GM19438 (cell line): ENCODE data around the gene MRPL20.
"Not testable (repeated sequence)": the region's sequence is repeated elsewhere in the genome, so short reads cannot be mapped to it uniquely, and the experiment has no call there.

Source experiments
- ATAC-seq: cut with Tn5 transposase; IDR thresholded peaks from one replicate; pipeline ENCODE4 v1.9.1; 2021; ENCODE audit warnings: low read depth; ENCODE audit not compliant: unreplicated experiment

Gene MRPL20

DNA sequence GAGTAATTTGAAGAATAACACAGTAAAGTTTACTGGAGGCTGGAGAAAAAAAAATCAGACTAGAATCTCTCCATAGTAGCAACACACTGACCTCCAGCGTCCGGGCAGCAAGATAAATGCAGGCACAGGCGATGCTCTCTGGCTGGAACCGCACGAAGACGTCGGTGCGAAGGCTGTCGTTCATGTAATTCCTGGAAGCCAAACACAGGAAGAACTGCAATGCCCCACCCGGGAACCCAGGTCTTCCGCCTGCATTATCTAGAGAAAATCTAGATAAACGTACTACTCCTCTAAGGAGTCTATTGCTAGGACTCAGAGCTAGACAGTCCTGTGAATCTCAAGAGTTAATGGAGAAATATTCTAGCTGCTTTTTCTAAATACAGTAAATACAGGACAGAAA, 16.4 kb downstream of the MRPL20 start:
- no peak for ATAC-seq

DNA sequence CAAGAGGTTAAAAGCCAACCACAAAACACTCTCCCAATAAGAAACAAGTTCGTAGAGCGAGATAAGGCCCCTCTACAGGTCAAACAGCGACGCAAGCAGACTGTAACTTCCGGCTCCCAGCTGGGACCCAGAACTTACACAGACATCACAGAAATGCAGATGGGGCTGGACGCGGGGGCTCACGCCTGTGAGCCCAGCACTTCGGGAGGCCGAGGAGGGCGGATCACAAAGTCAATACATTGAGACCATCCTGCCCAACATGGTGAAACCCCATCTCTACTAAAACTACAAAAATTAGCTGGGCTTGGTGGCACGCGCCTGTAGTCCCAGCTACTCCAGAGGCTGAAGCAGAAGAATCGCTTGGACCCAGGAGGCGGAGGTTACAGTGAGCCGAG, 19.0 kb downstream of the MRPL20 start:
- no peak for ATAC-seq

DNA sequence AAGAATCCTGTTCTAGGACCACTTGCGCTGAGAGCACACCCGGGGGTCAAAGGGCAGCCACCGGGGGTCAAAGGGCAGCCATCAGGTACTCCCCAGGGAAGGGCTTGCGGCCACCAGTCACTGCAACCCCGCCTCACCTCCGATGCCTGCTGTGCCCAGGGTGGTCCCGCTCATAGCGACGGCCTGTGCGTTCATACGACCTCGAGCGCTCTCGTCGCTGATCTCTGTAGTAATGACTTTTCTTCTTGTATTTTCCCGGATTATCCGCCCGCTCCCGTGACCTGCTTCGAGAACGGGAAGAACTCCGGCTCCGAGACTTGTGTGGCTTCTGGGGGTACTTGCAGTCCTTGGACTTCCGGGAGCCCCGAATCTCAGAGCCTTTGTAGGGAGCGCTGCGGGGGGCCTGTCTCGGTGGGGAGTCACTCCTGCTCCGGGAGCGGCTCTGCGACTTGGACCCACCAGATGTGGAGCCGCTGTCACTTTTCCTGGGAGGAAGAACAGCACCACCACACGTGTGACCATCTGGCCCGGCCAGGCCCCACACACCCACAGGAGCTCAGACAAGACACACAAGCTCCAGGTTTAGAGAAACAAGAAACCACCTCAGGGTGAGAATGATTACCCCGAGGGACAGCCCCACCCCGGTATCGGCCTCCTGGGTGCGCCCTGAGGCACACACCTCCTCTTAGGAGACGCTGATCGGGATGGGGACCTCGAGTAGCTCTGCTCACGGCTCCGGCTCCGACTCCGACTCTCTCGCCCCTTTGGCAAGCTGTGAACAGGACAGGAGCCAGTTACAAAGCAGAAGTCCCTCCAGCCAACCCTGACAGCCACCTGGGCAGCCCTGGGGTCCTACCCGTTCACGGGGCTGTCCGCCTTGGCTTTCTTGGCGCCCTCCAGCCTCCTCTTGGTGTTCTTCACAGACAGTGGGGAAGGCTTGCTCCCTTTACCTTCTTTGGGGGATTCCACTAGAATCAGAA, 19.7 kb downstream of the MRPL20 start:
- no peak for ATAC-seq

DNA sequence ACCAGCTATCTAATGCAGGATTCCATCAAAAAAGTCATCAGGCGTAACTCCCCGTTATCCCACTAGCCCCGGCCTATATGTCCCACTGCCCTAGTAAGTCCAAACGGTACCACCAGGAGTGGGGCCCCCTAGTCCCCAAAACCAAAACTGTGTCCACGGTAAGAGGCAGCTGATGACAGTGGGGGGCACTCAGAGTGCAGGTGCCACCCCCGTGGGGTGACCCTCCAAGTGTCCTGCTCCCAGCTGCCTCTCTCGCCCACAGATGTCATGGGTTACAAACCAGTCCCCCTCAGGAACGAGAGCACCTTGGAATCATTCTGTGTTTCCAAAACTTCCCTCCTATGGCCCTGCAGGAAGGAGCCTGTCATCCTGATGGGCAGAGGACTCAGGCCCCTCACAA, 21.2 kb downstream of the MRPL20 start:
- no peak for ATAC-seq

- not testable (repeated sequence) for ATAC-seq
These were observed 21.8 kb downstream of the MRPL20 start for GRCh38 chr1:1385339-1385738.

DNA sequence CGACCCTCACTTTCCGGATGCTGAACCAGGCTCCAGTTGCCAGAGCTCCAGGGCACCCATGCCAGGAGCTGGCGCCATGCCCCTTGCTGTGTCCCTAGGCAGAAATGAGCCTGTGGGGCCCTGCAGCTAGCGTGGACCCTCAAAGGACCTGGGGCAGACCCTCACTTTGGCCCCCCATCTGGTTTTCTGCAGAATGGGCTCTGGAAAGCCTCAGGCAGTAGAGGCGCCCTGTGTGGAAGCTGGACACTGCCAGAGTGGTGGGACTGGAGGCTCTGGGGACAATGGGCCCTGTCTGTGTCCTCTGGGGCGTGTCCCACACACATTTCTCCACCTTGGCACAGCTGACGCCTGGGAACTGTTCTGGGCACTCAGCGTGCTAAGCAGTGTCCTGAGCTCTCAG, 25.8 kb downstream of the MRPL20 start:
- no peak for ATAC-seq

DNA sequence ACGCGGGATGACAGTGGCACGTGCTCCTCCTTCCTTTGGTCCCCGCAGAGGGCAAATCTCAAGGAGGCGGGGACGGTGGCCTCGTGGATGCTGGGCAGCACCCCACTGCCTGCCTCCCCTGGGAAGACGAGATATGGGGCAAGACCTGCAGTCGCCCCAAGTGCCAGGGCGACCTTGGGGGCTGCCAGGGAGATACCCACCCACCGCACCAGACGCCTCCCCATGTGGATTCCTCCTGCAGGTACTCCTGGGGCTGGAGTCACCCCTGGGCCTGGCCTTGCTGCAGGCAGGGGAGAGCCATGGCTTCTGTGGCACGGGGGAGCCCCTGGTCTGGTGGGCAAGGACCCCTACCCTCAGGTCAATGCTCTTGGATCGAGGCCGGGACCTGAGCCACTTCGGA, 26.2 kb downstream of the MRPL20 start:
- no peak for ATAC-seq

- no peak for ATAC-seq
These were observed 29.4 kb downstream of the MRPL20 start for GRCh38 chr1:1377540-1378205.

DNA sequence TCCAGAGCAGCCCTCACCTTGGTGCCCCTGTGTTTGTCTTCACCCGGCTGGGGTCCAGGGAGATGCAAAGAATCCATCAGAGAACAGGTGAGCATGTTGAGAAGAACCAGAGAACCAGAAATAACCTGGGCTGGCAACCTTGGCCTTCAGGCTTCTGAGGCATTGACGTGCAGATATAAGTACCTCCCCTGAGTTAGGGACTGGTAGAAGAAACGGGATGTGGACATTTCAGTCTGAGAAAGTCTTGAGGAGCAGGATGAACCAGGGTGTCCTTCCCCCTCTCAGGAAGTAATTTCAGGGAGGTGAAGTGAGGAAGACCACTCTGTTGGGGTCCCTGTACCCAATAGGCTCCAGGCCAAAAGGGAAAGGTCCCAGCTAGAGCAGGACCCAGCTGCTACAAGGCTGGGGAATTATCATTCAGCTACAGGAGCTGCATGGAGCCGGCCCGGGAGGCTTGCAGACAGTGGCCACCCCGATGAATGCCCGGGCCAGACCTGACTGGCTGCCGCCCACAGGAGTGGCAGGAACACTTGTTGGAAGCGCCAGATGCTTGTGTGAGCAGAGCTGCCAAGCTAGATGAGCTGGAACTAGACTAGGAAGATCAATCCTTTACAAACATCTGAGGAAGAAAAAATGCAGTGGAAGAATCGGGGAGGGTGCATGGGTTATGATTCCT, 30.4 kb downstream of the MRPL20 start:
- no peak for ATAC-seq

GRCh38 chr1:1374929-1375662, 32.0 kb downstream of the MRPL20 start, which contains the start of gene AURKAIP1:
AURKAIP1 (minus strand) TSS chr1:1375207; CDS start chr1:1374756, 451 bp downstream.
- peak; percentile 81 for ATAC-seq

- no peak for ATAC-seq
These were observed 32.5 kb downstream of the MRPL20 start for GRCh38 chr1:1374589-1374928.

- no peak for ATAC-seq
These were observed 33.1 kb downstream of the MRPL20 start for GRCh38 chr1:1373815-1374588.

DNA sequence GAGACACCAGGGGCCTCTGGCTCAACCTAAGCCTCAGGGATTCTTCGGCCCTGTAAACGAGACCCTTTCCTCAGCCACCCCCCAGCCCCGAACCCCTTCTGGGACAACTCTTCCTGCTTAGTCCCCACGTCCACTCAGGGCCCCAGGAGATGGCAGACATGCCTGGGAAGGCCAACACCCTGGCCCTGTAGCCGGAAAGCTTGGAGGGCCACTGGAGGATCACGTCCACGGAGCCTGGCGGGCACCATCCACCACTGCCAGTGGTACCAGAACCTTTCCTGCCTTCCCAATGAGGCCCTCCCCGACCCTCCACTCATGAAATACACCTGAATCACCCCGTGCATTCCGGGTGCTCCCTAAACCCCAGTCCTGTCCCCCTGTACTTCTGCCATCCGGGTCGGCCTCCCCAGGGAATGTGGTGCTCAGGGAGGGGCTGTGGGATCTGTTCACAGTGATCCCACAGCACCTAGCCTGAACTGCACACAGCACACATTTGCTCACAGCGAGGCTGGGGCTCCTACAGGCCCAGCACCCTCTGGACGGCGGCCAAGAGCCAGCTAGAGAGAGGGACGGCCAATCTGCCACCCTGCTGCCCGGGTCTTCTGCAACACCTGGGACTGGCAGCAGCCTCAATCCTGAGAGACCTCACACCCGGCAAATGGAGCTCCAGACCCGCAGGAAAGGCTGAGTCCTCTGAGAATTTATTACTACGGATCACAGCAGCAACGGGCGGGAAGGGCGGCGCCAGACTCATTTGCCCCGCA, 33.9 kb downstream of the MRPL20 start:
- no peak for ATAC-seq

DNA sequence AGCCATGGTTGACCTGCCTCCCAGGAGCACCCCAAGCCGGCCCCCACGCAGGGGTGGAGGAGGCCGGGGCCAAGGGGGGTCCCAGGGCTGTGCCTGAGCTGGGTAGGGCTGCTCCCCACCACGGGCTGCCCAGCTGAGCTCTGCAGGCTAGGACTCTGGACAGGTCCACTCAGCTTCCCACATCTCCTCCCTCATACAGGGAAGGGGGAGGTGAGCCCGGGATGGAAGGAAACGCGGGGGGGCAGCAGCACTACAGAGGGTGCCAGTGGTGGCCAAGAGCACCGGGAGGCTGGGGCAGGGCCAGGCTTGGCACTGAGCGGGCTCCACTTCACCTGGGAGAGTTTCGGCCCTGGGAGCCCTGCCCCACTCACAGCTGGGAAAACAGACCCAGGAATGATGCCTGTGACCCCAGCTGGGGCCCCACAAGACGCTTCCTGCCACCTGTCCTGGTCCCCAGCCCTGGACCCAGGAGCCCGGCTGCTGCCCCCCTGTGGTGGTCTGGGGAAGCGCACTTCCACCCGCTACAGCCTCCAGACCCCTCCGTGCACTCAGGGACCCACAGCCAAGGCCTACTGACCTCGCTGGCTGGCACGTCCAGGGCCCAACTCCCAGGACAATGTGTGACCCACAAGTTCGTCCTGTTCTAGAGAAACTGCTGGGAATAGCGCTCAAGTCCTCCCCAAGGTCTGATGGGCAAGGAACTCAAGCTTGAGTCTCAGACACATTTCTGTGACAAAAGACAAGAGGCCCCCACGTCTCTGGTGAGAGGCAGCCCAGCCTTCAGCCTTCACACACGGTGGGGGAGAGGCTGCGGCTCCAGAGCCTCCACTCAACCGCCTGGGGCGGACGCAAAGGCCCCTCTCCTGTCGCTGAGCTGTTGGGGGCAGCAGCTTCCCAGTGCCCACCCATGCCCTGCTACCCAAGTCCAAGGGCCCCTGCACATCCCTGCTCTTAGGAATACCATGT, 35.1 kb downstream of the MRPL20 start:
- no peak for ATAC-seq

GRCh38 chr1:1371364-1371745, 35.7 kb downstream of the MRPL20 start:
- no peak for ATAC-seq

DNA sequence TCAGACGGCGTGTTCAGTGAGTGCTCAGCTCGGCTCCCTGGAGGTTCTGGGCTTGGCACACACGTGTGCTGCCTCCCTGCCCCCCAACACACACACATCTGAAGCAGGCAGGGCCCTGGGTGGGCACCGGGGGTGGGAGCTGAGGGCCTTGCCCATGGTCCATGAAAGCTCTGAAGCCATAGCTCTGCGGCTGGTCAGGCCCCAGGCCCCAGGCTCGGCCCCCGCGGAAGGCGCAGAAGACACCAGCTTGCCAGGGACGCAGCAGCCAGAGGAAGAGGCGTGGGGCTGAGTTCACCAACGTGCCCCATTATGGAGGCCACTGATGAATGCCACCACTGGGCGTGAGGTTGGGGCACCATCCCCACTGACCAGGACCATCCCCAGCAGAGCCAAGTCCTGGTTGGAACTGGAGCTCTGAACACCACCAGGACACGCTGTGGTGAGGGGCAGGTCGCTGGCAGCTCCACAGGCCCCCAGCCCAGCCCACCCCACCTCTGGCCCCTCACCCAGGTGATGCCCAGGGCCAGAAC, 36.3 kb downstream of the MRPL20 start:
- ATAC-seq, result no peak

- not testable (repeated sequence) for ATAC-seq
These were observed 37.0 kb downstream of the MRPL20 start for GRCh38 chr1:1370094-1370493.

DNA sequence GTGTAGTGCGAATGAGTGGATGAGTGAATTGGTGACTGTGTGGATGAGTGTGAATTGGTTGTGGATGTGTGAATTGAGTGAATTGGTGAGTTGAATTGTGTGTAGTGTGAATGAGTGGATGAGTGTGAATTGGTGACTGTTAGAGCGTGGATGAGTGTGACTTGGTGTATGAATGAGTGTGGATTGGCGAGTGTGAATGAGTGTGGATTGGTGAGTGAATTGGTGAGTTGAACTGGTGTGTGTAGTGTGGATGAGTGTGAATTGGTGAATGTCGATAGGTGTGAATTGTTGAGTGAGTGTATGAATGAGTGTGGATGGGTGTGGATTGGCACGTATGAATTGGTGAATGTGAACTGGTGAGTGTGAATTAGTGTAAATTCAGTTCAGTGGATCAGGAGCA, 39.8 kb downstream of the MRPL20 start:
- ATAC-seq, result no peak
